Middle frontal gyrus (tissue), 1 donor: ENCODE data around the gene NELL2.
"Not testable (repeated sequence)": the region's sequence is repeated elsewhere in the genome, so short reads cannot be mapped to it uniquely, and the experiment has no call there.

Experiments
- DNase-seq: peaks from one replicate; pipeline ENCODE4 v3.0.0-alpha.2; 2015; ENCODE audit warnings: low spot score; ENCODE audit errors: extremely low spot score

NELL2 gene

DNA sequence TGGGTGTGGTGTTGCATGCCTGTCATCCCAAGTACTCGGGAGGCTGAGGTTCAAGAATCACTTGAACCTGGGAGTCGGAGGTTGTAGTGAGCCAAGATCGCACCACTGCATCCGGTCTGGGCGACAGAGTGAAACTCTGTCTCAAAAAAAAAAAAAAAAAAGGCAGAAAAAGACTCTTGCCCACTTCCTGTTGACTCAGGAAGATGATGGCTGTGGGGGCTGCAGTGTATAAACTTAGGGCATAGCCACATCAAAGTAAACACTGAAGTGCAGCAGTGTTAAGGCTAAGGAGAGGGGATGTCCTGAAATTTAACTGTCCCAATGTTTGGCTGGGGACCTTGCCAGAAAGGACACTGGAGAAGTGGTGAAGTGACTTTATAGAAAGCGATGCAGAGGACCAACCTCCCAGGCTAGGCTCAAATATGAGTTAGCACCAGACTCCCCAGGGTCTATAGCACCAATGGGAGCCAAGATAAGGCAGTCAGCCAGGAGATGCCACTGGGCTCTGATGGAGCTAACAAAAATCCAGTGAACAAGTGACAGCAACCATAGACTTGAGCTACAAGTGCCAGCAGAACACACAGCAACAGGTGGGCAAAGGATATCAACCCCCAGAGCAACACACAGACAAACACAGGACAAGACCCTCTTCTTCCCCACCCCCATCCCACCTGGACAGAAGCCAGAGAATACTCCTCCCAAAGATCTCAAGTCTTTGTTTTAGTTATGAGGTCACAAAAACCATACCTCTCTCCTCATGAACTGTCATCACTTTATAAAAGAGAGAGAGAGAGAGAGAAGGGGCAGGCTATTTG is 28.0 kb downstream of the NELL2 start:
- DNase-seq = no peak

GRCh38 chr12:44847403-44847802 is 28.7 kb downstream of the NELL2 start:
- no peak for DNase-seq

- DNase-seq = no peak
Measured at GRCh38 chr12:44846826-44847225, 29.3 kb downstream of the NELL2 start.

DNA sequence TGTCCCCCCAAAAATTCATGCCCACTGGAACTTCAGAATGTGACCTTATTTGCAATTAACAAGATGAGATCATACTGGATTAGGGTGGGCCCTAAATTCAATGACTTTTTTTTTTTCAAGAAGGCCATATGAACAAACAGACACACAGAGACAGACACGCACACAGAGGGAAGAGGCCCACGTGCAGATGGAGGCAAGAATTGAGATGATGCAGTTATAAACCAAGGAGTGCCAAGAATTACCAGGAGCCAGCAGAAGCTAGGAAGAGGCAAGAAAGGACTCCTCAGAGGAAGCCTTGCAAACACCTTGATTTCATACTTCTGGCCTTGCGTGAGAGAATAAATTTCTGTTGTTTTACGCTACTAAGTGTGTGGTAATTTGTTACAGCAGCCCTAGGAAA is 33.4 kb downstream of the NELL2 start:
- DNase-seq = no peak

- no peak for DNase-seq
Measured at GRCh38 chr12:44839785-44840184, 36.3 kb downstream of the NELL2 start.

DNA sequence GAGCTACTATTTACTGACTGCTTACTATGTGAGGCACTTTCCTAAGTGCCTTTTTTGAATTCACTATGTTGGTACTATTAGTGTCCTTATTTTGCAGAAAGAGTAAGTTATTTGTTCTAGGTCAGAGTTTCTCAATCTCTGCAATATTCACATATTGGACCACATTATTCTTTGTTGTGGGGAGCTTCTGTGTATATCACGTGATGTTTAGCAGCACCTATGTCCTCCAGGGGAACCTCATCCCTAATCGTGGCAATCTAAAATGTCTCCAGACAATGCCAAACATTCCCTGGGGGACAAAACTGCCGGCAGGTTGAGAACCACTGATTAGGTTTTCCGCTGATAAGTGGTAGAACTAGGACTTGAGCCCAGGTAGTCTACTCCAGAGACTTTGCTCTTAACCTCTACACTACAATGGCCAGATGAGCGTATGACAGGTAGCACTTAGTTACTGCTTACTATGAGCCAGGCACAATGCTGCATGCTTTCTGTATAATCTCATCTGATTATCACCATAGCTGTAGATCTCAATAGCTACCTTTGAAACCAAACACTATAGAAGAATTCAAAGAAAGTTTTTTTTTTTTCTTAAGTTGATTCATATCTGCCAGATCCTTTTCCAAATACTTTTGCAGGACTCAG is 38.9 kb downstream of the NELL2 start:
- DNase-seq = no peak

GRCh38 chr12:44835641-44836379 is 40.3 kb downstream of the NELL2 start:
- DNase-seq = peak; percentile 66

- DNase-seq = not testable (repeated sequence)
Measured at GRCh38 chr12:44834996-44835395, 41.1 kb downstream of the NELL2 start.

DNA sequence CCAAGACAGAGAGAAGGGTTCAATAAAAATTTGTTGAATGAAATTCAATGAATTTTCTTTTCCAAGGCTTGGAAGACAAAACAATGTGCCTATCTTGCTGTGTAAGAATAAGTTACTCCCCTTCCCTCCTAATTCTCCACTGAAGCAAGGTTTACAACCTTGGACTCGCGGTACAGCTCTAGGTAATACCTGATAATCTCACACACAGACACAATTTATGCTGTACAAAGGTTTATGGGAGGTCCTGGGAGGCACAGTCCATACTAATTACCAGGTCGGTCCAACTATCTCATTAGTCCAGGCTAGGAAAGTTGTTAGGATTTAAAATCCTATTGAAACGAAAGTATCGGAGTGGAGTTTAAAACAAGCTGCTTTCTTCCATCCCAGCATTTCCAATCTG is 42.6 kb downstream of the NELL2 start:
- DNase-seq = no peak

GRCh38 chr12:44830566-44831055 is 45.5 kb downstream of the NELL2 start:
- DNase-seq = no peak

GRCh38 chr12:44829045-44829444 is 47.1 kb downstream of the NELL2 start:
- no peak for DNase-seq

DNA sequence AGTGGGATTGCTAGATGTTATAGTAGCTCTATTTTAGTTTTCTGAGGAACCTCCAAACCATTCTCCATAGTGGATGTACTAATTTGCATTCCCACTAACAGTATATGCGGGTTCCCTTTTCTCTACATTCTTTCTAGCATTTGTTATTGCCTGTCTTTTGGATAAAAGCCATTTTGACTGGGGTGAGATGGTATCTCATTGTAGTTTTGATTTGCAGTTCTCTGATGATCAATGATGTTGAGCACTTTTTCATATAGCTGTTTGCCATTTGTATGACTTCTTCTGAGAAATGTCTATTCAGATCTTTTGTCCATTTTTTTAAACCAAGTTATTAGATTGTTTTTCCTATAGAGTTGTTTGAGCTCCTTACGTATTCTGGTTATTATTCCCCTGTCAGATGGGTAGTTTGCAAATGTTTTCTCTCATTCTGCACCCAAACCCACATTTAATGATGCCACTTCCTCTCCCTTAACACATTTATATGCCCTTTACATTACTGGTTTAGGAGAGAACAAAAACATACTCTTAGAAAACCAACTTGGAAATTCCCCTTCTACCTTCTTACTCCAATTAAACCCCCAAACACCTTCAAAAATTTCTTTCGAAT is 48.2 kb downstream of the NELL2 start:
- DNase-seq = no peak

GRCh38 chr12:44821702-44822101 is 54.4 kb downstream of the NELL2 start:
- DNase-seq = not testable (repeated sequence)

- no peak for DNase-seq
Measured at GRCh38 chr12:44819884-44820283, 56.2 kb downstream of the NELL2 start.

- no peak for DNase-seq
Measured at GRCh38 chr12:44817687-44818086, 58.4 kb downstream of the NELL2 start.

GRCh38 chr12:44816446-44817017 is 59.6 kb downstream of the NELL2 start:
- no peak for DNase-seq

GRCh38 chr12:44812062-44812461 is 64.1 kb downstream of the NELL2 start:
- DNase-seq = no peak

DNA sequence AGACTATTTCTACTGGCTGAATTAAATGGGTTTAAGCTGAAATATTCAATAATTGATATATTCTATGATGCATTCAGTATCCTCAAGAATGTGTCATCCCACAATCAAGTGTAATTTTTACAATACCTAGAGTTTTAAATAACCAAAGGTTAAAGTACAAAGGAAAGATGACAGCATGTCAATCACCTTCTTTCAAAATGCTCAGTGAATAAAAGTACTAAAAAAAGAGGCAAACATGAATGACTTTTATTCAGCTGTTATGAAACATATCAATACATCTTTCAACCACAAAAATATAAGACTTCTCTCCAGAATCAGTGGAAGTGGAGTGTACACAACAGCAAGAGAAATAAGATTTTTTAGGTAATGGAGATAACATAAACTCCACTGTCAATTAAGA is 72.0 kb downstream of the NELL2 start:
- DNase-seq = no peak

DNA sequence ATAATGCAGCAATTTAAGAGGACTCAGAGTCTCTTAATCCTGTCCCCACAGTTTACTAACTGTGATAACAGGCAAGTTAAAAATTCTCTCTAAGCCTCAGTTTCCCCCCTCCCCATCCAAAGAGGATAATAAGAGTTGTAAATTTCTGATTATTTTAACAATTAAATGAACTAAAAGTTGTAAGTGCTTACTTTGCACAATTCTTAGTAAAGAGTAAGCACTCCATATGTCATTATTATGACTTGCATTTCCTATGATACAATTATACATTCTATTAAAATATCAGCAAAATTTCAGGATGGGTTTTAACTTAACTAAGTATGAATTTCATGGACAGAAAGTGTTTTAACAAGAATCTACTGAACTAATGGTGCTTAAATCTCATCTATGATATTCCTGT is 80.1 kb downstream of the NELL2 start:
- no peak for DNase-seq

GRCh38 chr12:44788731-44789130 is 87.4 kb downstream of the NELL2 start:
- DNase-seq = no peak

GRCh38 chr12:44780221-44780790 is 95.8 kb downstream of the NELL2 start:
- DNase-seq = no peak
